Lower leg skin (tissue), 4 donors: Measurements from ENCODE around the gene TUBA4A. TPM values are rescaled to one million over a fixed set of nuclear protein-coding genes. Genes with fewer than 3 reads are reported as not detected.

Experiments used
- DNase-seq, 2 donors: peaks; one replicate each; pipeline ENCODE4 v3.0.0-alpha.2; 2019; ENCODE audit warnings: low spot score in 2 of 2
- H3K4me3 ChIP-seq: fragments of 200-600 bp; sonication (generic); 2 replicates; pipeline ENCODE4 v1.5.1; 2017; ENCODE audit warnings: mild to moderate bottlenecking, low read depth; ENCODE audit not compliant: poor library complexity, severe bottlenecking
- CTCF ChIP-seq, 3 donors: fragments of 450-650 bp; IDR thresholded peaks; one replicate each; pipeline ENCODE4 v1.5.1; 2016; ENCODE audit warnings: antibody characterized with exemption in 3 of 3, mild to moderate bottlenecking in 3 of 3, moderate library complexity in 2 of 3
- POLR2A ChIP-seq, 2 donors: fragments of 450-650 bp; IDR thresholded peaks; one replicate each; pipeline ENCODE4 v1.6.1; 2016 to 2017; ENCODE audit warnings: antibody characterized with exemption in 2 of 2, mild to moderate bottlenecking in 1 of 2, moderate library complexity in 1 of 2
- WGBS, 2 donors: methylation state at CpG; one replicate each; pipeline ENCODE4 v1.1.5; 2018; 5-methylcytosine and 5-hydroxymethylcytosine counted together
- intact Hi-C: fragments of 100-400 bp; cut with DNase I; formaldehyde crosslinking; loops from one replicate; pipeline ENCODE4 v1.15.0; 2023; ENCODE audit warnings: low total_unique reads
- total RNA-seq, 4 donors: library from RNA; depleted of rRNA; stranded (reverse); fragments of >200 nt; gene quantifications; one replicate each; pipeline ENCODE4 v1.1.0, GENCODE V29; 2016

Gene TUBA4A
- total RNA-seq, 4 donors from 2014 or later, result 181 to 522 (median 240) TPM

- intact Hi-C loops, result loop anchor here (10.0 kb wide), 1 partner anchor 915 kb away; no protein-coding TSS in a partner anchor
- no peak overlapping the region for H3K4me3 ChIP-seq
- no peak for DNase-seq
- TF ChIP-seq CTCF (IDR thresholded peaks at IDR 0.05) (no peak), POLR2A (IDR thresholded peaks at IDR 0.05) (no peak)
- 88 to 89% methylated on average over 18 of the region's 18 CpGs for WGBS, 2 donors
Measured at GRCh38 chr2:219219784-219220532, 33.8 kb downstream of the TUBA4A start.

GRCh38 chr2:219218732-219219701 lies 34.7 kb downstream of the TUBA4A start, which contains the start of gene ABCB6:
Gene ABCB6 (minus strand): TSS chr2:219218958. CDS start chr2:219218673, 285 bp downstream.
- H3K4me3 ChIP-seq, result peak within 1 kb of the TSS; percentile 26
- peak; percentile 97 to 99 for DNase-seq
- intact Hi-C loops, result no loop called here
- TF ChIP-seq POLR2A (IDR thresholded peaks at IDR 0.05) (no peak), CTCF (IDR thresholded peaks at IDR 0.05) (no peak)
- WGBS, 2 donors, result 10 to 21% methylated on average over 36 to 70 of the region's 71 CpGs

- peak; percentile 38 to 92 for DNase-seq
- intact Hi-C loops, result no loop called here
- TF ChIP-seq POLR2A (IDR thresholded peaks at IDR 0.05) (no peak), CTCF (IDR thresholded peaks at IDR 0.05) (no peak)
- peak overlapping the region; percentile 26 for H3K4me3 ChIP-seq
- WGBS, 2 donors, result 0 to 1% methylated on average over 2 to 21 of the region's 37 CpGs
Measured at GRCh38 chr2:219218217-219218731, 35.4 kb downstream of the TUBA4A start.

GRCh38 chr2:219216535-219216915 lies 37.2 kb downstream of the TUBA4A start:
- intact Hi-C loops, result no loop called here
- no peak for DNase-seq

More at GRCh38 chr2:219216535-219216915, 37.2 kb downstream of the TUBA4A start:
- H3K4me3 ChIP-seq, result no peak overlapping the region
- WGBS, 2 donors, result 89% methylated on average over 6 of the region's 6 CpGs
- TF ChIP-seq POLR2A (IDR thresholded peaks at IDR 0.05) (no peak), CTCF (IDR thresholded peaks at IDR 0.05) (no peak)
